ENCODE data around the gene SZRD1.

GRCh38 chr1:16391411-16391810 is 24.4 kb downstream of the SZRD1 start:
- TF ChIP-seq ZNF8 (CRISPR knock-in tag; IDR thresholded peaks at IDR 0.05) = no peak
- TF ChIP-seq CREB5 (CRISPR knock-in tag; IDR thresholded peaks at IDR 0.05; ENCODE audit: low read depth) = no peak
- TF ChIP-seq ZFP3 (CRISPR knock-in tag; IDR thresholded peaks at IDR 0.05) = no peak
- no peak for TF ChIP-seq OSR1 (CRISPR knock-in tag; IDR thresholded peaks at IDR 0.05)
- no peak for TF ChIP-seq ZC3H10 (CRISPR knock-in tag; IDR thresholded peaks at IDR 0.05)
- no peak for TF ChIP-seq ARNTL (CRISPR knock-in tag; IDR thresholded peaks at IDR 0.05; ENCODE audit: borderline replicate concordance, low read depth)

Measured in SK-N-SH treated with all-trans-retinoic acid at 6 μM for 48 hours (cell line).